NB4 (cell line): ENCODE measurements around the gene PALM3.

ENCODE experiments used
- DNase-seq: peaks from one replicate; pipeline ENCODE4 v3.0.0; 2010; ENCODE audit warnings: low read depth
- H3K4me3 ChIP-seq: one replicate; pipeline ENCODE4 v1.5.1; 2011; ENCODE audit warnings: mild to moderate bottlenecking, low read depth, low read length, moderate library complexity
- CTCF ChIP-seq: IDR thresholded peaks from one replicate; pipeline ENCODE4 v1.5.1; 2012; ENCODE audit warnings: low read depth, low read length
- MYC ChIP-seq: IDR thresholded peaks from 2 replicates; pipeline ENCODE4 v1.6.1; 2011; ENCODE audit warnings: low read depth, low read length
- POLR2A ChIP-seq: IDR thresholded peaks from 2 replicates; pipeline ENCODE4 v1.6.1; 2011; ENCODE audit warnings: mild to moderate bottlenecking; ENCODE audit not compliant: insufficient read length; ENCODE audit errors: extremely low read depth
- TF ChIP-seq, protein P1 (sequence below): IDR thresholded peaks from 2 replicates; pipeline ENCODE4 v1.6.1; 2011; ENCODE audit warnings: low read depth, low read length

PALM3 gene

DNA sequence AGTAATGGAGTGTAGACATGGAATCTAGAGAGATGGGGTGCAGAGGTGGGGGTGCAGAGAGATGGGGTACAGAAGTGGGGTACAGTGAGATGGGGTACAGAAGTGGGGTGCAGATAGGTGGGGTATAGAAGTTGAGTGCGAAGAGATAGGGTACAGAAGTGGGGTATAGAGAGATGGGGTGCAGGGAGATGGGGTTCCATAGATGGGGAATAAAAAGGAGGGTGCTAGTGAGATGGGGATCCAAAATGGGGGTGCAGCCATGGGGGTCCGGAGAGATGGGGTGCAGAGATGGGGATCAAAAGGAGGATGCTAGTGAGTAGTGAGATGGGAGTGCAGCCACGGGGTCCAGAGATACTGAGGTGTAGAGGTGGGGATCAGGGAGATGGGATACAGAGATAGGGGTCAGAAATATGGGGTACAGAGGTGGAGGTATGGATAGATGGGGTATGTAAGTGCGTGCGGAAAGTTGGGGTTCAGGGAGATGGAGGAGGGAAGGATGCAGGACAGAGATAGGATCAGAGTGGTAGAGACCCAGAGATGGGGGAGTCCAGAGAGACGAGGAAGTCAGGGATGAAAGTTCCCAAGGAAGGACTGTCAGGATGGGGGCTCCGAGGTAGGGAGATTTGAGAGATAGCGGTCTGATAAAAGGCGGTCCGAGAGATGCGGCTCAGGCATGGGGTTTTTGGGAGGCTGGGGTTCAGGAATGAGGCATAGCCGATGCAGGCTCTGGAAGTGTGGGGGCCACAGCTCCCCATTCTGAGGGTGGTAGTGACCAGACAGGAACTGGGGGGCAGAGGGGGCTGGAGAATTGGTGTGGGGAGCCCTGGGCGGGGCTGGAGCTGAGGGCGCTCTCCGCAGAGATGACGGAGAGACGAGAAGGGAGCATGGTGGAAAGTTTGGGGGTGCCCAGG lies 3.4 kb downstream of the PALM3 start:
- no peak for DNase-seq
- H3K4me3 ChIP-seq: no peak overlapping the region
- TF ChIP-seq POLR2A (no peak), CTCF (no peak), MYC (no peak)
- TF ChIP-seq, protein P1, sequence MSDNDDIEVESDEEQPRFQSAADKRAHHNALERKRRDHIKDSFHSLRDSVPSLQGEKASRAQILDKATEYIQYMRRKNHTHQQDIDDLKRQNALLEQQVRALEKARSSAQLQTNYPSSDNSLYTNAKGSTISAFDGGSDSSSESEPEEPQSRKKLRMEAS: no peak

DNA sequence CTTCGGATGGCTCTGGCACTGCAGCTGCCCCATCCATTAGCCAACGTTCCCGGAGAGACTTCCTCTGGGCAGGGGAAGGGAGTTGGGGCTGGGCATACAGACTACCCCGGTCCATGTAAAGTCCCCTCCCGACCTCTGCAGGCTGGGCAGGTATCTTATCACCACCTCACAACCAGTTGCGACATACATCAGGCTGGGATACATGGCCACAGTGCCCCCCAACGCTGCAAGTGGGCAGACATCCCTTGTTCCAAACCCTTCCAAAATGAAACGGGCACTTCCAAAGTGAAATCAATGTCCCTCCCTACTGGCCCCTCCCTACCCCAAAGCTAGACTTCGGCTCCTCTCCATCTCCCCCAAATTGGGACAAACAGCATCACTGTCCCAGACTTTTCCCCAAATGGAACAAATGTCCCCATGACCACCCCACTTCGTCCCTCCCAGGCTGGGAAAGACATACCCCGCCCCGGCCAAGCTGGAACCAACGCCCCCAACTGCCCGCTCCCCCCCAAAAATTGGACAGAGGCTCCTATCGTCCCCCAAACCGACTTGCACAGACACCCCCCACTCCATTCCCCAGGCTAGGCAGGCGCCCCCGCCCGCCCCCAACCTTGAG lies 5.0 kb downstream of the PALM3 start:
- no peak overlapping the region for H3K4me3 ChIP-seq
- DNase-seq: no peak
- TF ChIP-seq MYC (no peak), POLR2A (no peak)
- TF ChIP-seq, protein P1: no peak

DNA sequence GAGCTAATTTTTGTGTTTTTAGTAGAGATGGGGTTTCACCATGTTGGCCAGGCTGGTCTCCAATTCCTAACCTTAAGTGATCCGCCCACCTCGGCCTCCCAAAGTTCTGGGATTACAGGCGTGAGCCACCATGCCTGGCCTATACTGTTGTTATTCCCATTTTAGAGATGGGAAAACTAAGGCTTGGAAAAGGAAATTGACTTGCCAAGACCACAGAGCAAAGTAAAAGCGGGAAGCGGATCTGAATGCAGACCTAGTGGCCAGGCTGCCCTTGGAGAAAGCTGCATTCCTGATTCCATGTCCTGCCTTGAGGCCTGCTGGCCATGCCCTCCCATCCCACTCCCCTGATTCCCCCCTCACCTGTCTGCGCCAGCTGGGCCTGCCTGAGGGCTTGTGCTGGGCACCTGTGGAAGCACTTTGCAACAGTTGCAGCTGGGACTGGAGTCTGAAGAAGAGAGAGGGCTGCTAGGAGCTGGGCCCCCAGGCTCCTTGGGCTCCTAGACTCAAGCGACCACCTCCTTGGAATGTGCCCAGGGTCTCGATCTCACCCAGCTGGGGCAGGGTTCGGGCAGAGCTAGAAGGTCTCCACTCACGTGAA lies 5.7 kb downstream of the PALM3 start:
- DNase-seq: no peak
- TF ChIP-seq CTCF (no peak), POLR2A (no peak), MYC (no peak)
- TF ChIP-seq, protein P1: no peak
- H3K4me3 ChIP-seq: no peak overlapping the region

GRCh38 chr19:14055396-14055795 lies 6.5 kb downstream of the PALM3 start:
- no peak for DNase-seq
- no peak overlapping the region for H3K4me3 ChIP-seq
- TF ChIP-seq POLR2A (no peak), MYC (no peak), CTCF (no peak)
- TF ChIP-seq, protein P1: no peak

GRCh38 chr19:14054721-14055120 lies 7.2 kb downstream of the PALM3 start:
- TF ChIP-seq POLR2A (no peak), CTCF (no peak), MYC (no peak)
- TF ChIP-seq, protein P1: no peak
- H3K4me3 ChIP-seq: no peak overlapping the region
- DNase-seq: no peak
